Caco-2 (cell line): ENCODE measurements around the gene DDX39A. TPM values are rescaled to one million over a fixed set of nuclear protein-coding genes. Genes with fewer than 3 reads are reported as not detected.

Experiments
- BruUV-seq: library from RNA; stranded (reverse); fragments of 400-500 nt; replicated peaks from 2 replicates; lab custom pipeline; 2021; lab: Mats Ljungman, UMichigan
- CTCF ChIA-PET: fragments of 300-600 bp; sonication (Branson Sonifier 250); formaldehyde crosslinking; loops from one replicate; lab custom pipeline; 2022; ENCODE audit warnings: antibody characterized with exemption; lab: Charles Lee
- POLR2A ChIA-PET: fragments of 300-600 bp; sonication (Branson Sonifier 250); formaldehyde crosslinking; loops from one replicate; lab custom pipeline; 2022; ENCODE audit warnings: antibody characterized with exemption; lab: Charles Lee
- DNase-seq, 2 experiments: peaks; one replicate each; pipeline versions ENCODE4 v3.0.0 to v3.0.0-alpha.2; 2020 to 2022
- H3K27me3 ChIP-seq: replicated peaks from 2 replicates; pipeline ENCODE4 v1.6.0; 2011; ENCODE audit warnings: low read length; ENCODE audit not compliant: control insufficient read depth, insufficient read depth
- H3K36me3 ChIP-seq: 2 replicates; pipeline ENCODE4 v1.5.1; 2011; ENCODE audit warnings: low read length; ENCODE audit not compliant: control insufficient read depth, insufficient read depth
- H3K4me1 ChIP-seq: fragments of 250-450 bp; sonication (Bioruptor Pico); 2 replicates; pipeline ENCODE4 v1.5.1; 2020; ENCODE audit warnings: mild to moderate bottlenecking
- H3K4me3 ChIP-seq: 2 replicates; pipeline ENCODE4 v1.5.1; 2011; ENCODE audit warnings: low read depth, mild to moderate bottlenecking, control low read depth, low read length
- H3K9me3 ChIP-seq: fragments of 250-450 bp; sonication (Bioruptor Pico); 2 replicates; pipeline ENCODE4 v1.5.1; 2020; ENCODE audit warnings: mild to moderate bottlenecking, moderate library complexity
- H3K27ac Mint-ChIP-seq: one replicate; pipeline ENCODE4 v1.8.0; 2022; ENCODE audit warnings: mixed read lengths; ENCODE audit not compliant: unreplicated experiment
- H3K27me3 Mint-ChIP-seq: one replicate; pipeline ENCODE4 v1.8.0; 2022; ENCODE audit warnings: mixed read lengths; ENCODE audit not compliant: insufficient read depth, unreplicated experiment
- H3K36me3 Mint-ChIP-seq: one replicate; pipeline ENCODE4 v1.8.0; 2022; ENCODE audit warnings: mild to moderate bottlenecking, mixed read lengths; ENCODE audit not compliant: insufficient read depth, unreplicated experiment
- H3K4me1 Mint-ChIP-seq: one replicate; pipeline ENCODE4 v1.8.0; 2022; ENCODE audit warnings: low read depth, mixed read lengths; ENCODE audit not compliant: unreplicated experiment
- H3K4me3 Mint-ChIP-seq: one replicate; pipeline ENCODE4 v1.8.0; 2022; ENCODE audit warnings: mild to moderate bottlenecking, moderate library complexity, mixed read lengths; ENCODE audit not compliant: unreplicated experiment
- H3K9me3 Mint-ChIP-seq: one replicate; pipeline ENCODE4 v1.8.0; 2022; ENCODE audit warnings: mixed read lengths; ENCODE audit not compliant: unreplicated experiment
- CTCF ChIP-seq, 2 experiments: fragments of 200-600 bp in 1 of 2; IDR thresholded peaks; 1 replicate in 1 of 2; 2 replicates in 1 of 2; pipeline versions ENCODE4 v1.5.1 to v1.8.0; 2011 to 2022; ENCODE audit warnings: antibody characterized with exemption in 1 of 2, control low read depth in 1 of 2, inconsistent platforms in 1 of 2, low read depth in 1 of 2, low read length in 1 of 2, mild to moderate bottlenecking in 1 of 2, moderate library complexity in 1 of 2; ENCODE audit not compliant: insufficient read depth in 1 of 2, severe bottlenecking in 1 of 2, unreplicated experiment in 1 of 2
- intact Hi-C: fragments of 100-400 bp; cut with micrococcal nuclease; formaldehyde crosslinking; loops from one replicate; pipeline ENCODE4 v1.10.0; 2022; ENCODE audit not compliant: unreplicated experiment
- total RNA-seq: library from RNA; stranded (reverse); gene quantifications from 2 replicates; pipeline ENCODE4 v1.2.3, GENCODE V29; 2022

Gene DDX39A
- total RNA-seq, 1 experiment from 2014 or later, result 118 TPM

GRCh38 chr19:14381689-14382474 lies 37.3 kb downstream of the DDX39A start:
- H3K27me3 ChIP-seq, result no peaks in the 10 kb centered on the region
- Mint-ChIP-seq H3K36me3 (peaks cover 10% of the 10 kb centered on the region), H3K9me3 (no peaks in the 10 kb centered on the region), H3K27me3 (no peaks in the 10 kb centered on the region), H3K4me3 (peak overlapping the region; percentile 80), H3K27ac (peak overlapping the region; percentile 92), H3K4me1 (peaks cover 13% of the 10 kb centered on the region)
- POLR2A ChIA-PET, result interaction anchor here (0.5 to 1.8 kb wide), 4 partner anchors 44 to 246 kb away, joined by 3 to 11 read pairs (median 5); partner anchors contain the start of gene ASF1B
- no peak for TF ChIP-seq CTCF (IDR thresholded peaks at IDR 0.05; ENCODE audit: insufficient read depth in 1 of 2, low read depth in 1 of 2, low read length in 1 of 2, severe bottlenecking in 1 of 2, unreplicated experiment in 1 of 2)
- no peaks in the 10 kb centered on the region for H3K9me3 ChIP-seq
- intact Hi-C loops, result no loop called here
- DNase-seq, result peak; percentile 54 to 62
- H3K4me3 ChIP-seq, result peak overlapping the region; percentile 53
- H3K36me3 ChIP-seq, result no peaks in the 10 kb centered on the region
- CTCF ChIA-PET, result interaction anchor here (1.0 kb wide), 1 partner anchor 90 kb away, joined by 5 read pairs; no protein-coding TSS in a partner anchor
- BruUV-seq, result TSS peak; percentile 80
- peaks cover 8% of the 10 kb centered on the region for H3K4me1 ChIP-seq

DNA sequence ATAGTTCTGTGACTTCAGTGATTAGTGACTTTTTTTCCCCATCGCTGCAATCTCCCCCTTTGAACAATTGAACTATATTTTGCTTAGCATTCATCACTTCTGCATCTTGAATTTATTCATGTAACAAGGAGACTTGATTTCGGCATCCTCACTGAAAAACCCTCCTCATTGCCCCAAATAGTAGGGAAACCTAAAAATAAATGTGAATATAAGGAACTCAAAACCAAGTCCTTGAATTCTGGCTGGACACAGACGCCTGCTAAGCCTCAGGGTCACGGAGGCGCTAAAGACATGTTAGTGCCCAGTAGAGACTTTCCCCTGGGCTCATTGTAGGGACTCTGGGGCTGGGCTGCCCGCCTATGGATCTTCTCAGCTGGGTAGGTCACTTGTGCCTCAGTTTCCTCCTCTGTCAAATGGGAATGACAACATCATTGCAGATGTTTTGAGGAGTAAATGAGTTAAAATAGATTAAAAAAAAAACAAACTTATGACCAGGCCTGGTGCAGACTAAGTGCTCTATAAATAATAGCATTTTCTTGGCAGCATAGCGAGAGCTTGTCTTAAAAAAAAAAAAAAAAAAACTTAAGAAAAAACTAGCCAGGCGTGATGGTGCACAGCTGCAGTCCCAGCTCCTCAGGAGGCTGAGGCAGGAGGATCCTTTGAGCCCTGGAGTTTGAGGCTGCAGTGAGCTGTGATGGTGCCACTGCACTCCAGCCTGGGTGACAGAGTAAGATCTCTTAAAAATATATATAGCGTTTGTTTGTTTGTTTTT lies 39.7 kb downstream of the DDX39A start:
- intact Hi-C loops, result no loop called here
- no peaks in the 10 kb centered on the region for H3K27me3 ChIP-seq
- H3K4me1 ChIP-seq, result peaks cover 8% of the 10 kb centered on the region
- no peak overlapping the region for H3K4me3 Mint-ChIP-seq
- no peak for TF ChIP-seq CTCF (IDR thresholded peaks at IDR 0.05; ENCODE audit: insufficient read depth in 1 of 2, low read depth in 1 of 2, low read length in 1 of 2, severe bottlenecking in 1 of 2, unreplicated experiment in 1 of 2)
- H3K36me3 ChIP-seq, result no peaks in the 10 kb centered on the region
- ChIA-PET CTCF (no interaction called here), POLR2A (interaction anchor here (0.7 kb wide), 1 partner anchor 185 kb away, joined by 5 read pairs; no protein-coding TSS in a partner anchor)
- H3K27ac Mint-ChIP-seq, result no peak overlapping the region
- BruUV-seq, result no TSS peak
- H3K4me3 ChIP-seq, result no peak overlapping the region
- H3K9me3 Mint-ChIP-seq, result no peaks in the 10 kb centered on the region
- peaks cover 10% of the 10 kb centered on the region for H3K36me3 Mint-ChIP-seq
- peaks cover 3% of the 10 kb centered on the region for H3K4me1 Mint-ChIP-seq
- no peaks in the 10 kb centered on the region for H3K27me3 Mint-ChIP-seq
- no peaks in the 10 kb centered on the region for H3K9me3 ChIP-seq
- DNase-seq, result no peak

DNA sequence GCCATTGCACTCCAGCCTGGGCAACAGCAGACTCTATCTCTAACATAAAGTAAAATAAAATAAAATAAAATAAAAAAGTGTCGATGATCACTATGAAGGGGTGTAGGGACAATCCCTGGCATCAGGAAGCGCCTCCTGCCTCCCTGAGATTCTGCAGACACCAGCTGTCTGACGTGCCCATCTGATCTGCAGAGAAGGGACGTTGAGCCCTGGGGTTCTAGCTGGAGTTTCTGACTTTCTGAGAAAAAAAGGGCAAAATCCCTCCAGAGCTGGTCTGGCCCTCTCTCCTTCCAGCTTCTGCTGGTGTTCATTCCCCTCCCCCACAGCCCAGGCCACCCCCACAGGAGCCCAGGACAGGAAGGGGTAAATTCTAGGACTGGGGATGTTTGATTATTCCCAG lies 40.3 kb downstream of the DDX39A start:
- H3K27me3 ChIP-seq, result no peaks in the 10 kb centered on the region
- no TSS peak for BruUV-seq
- no peaks in the 10 kb centered on the region for H3K9me3 ChIP-seq
- Mint-ChIP-seq H3K4me3 (no peak overlapping the region), H3K36me3 (peaks cover 10% of the 10 kb centered on the region), H3K9me3 (no peaks in the 10 kb centered on the region), H3K27ac (no peak overlapping the region), H3K27me3 (no peaks in the 10 kb centered on the region), H3K4me1 (no peaks in the 10 kb centered on the region)
- ChIA-PET CTCF (no interaction called here), POLR2A (no interaction called here)
- DNase-seq, result no peak
- H3K36me3 ChIP-seq, result no peaks in the 10 kb centered on the region
- peaks cover 8% of the 10 kb centered on the region for H3K4me1 ChIP-seq
- intact Hi-C loops, result no loop called here
- no peak overlapping the region for H3K4me3 ChIP-seq
- TF ChIP-seq CTCF (IDR thresholded peaks at IDR 0.05; ENCODE audit: insufficient read depth in 1 of 2, low read depth in 1 of 2, low read length in 1 of 2, severe bottlenecking in 1 of 2, unreplicated experiment in 1 of 2), result no peak
